Endothelial cell of umbilical vein (primary cell): ENCODE data around the gene ZFYVE26. TPM values are rescaled to one million over a fixed set of nuclear protein-coding genes. Genes with fewer than 3 reads are reported as not detected.

ENCODE experiments used
- BruUV-seq: library from RNA; stranded (reverse); fragments of 400-500 nt; replicated peaks from 2 replicates; lab custom pipeline; 2021; lab: Mats Ljungman, UMichigan
- CTCF ChIA-PET: fragments of 300-600, 350-600 bp; sonication (Branson Sonifier 250); formaldehyde crosslinking; loops from one replicate; lab custom pipeline; 2021; ENCODE audit warnings: antibody characterized with exemption, inconsistent platforms; lab: Charles Lee
- POLR2A ChIA-PET: fragments of 300-600, 350-600 bp; sonication (Branson Sonifier 250); formaldehyde crosslinking; loops from one replicate; lab custom pipeline; 2021; ENCODE audit warnings: antibody characterized with exemption, inconsistent platforms; lab: Charles Lee
- DNase-seq: peaks from one replicate; pipeline ENCODE4 v3.0.0-alpha.2; 2011; ENCODE audit warnings: low read depth, low spot score
- FAIRE-seq: peaks from 2 replicates; lab custom pipeline; 2011; peaks lifted over from hg19 to GRCh38; lab: Jason Lieb, UNC
- H2AFZ ChIP-seq: 2 replicates; pipeline ENCODE4 v1.6.0; 2012; ENCODE audit warnings: low read depth, low read length, control low read depth, inconsistent platforms
- H3K27ac ChIP-seq: 2 replicates; pipeline ENCODE4 v1.5.1; 2011; ENCODE audit warnings: low read depth, mild to moderate bottlenecking, control low read depth, low read length, moderate library complexity; ENCODE audit not compliant: insufficient read depth
- H3K27me3 ChIP-seq, 2 experiments: 2 replicates each; pipeline versions ENCODE4 v1.6.0 to v1.6.1; 2011; ENCODE audit warnings: low read length in 2 of 2, mixed read lengths in 1 of 2; ENCODE audit not compliant: control insufficient read depth in 2 of 2, insufficient read depth in 2 of 2
- H3K36me3 ChIP-seq, 2 experiments: 2 replicates in 1 of 2; 3 replicates in 1 of 2; pipeline ENCODE4 v1.5.1; 2011; ENCODE audit warnings: low read length in 2 of 2, mild to moderate bottlenecking in 1 of 2, moderate library complexity in 1 of 2; ENCODE audit not compliant: control insufficient read depth in 2 of 2, insufficient read depth in 2 of 2; ENCODE audit errors: extremely low read depth in 1 of 2
- H3K4me1 ChIP-seq: 3 replicates; pipeline ENCODE4 v1.5.1; 2011; ENCODE audit warnings: mild to moderate bottlenecking, low read length; ENCODE audit not compliant: control insufficient read depth, insufficient read depth; ENCODE audit errors: extremely low read depth
- H3K4me2 ChIP-seq: 2 replicates; pipeline ENCODE4 v1.6.1; 2011; ENCODE audit warnings: low read length, control low read depth, mixed read lengths; ENCODE audit not compliant: insufficient read depth
- H3K4me3 ChIP-seq, 3 experiments: fragments of 200-600 bp in 1 of 3; sonication (generic), shearing (Covaris generic) in 1 of 3; replicated peaks in 1 of 3; 2 replicates each; pipeline ENCODE4 v1.5.1; 2011 to 2016; ENCODE audit warnings: control low read depth in 3 of 3, low read length in 3 of 3, mild to moderate bottlenecking in 2 of 3, inconsistent platforms in 1 of 3, low read depth in 1 of 3, moderate library complexity in 1 of 3; ENCODE audit not compliant: insufficient read depth in 1 of 3
- H3K79me2 ChIP-seq: 2 replicates; pipeline ENCODE4 v1.6.0; 2012; ENCODE audit warnings: low read length, inconsistent platforms; ENCODE audit not compliant: control insufficient read depth, insufficient read depth
- H3K9ac ChIP-seq: replicated peaks from 2 replicates; pipeline ENCODE3; 2011; ENCODE audit warnings: low read length, control low read depth; ENCODE audit not compliant: insufficient read depth; ENCODE audit errors: extremely low read depth
- H3K9me1 ChIP-seq: replicated peaks from 3 replicates; pipeline ENCODE4 v1.6.0; 2011; ENCODE audit warnings: mild to moderate bottlenecking, low read length; ENCODE audit not compliant: control insufficient read depth, insufficient read depth; ENCODE audit errors: extremely low read depth
- H3K9me3 ChIP-seq: replicated peaks from 2 replicates; pipeline ENCODE4 v1.5.1; 2012; ENCODE audit warnings: low read length, inconsistent platforms; ENCODE audit not compliant: control insufficient read depth, insufficient read depth
- H4K20me1 ChIP-seq: replicated peaks from 2 replicates; pipeline ENCODE3; 2011; ENCODE audit warnings: mild to moderate bottlenecking, low read length; ENCODE audit not compliant: control insufficient read depth, insufficient read depth; ENCODE audit errors: extremely low read depth
- EZH2 ChIP-seq: IDR thresholded peaks from 2 replicates; pipeline ENCODE4 v1.6.1; 2012; ENCODE audit warnings: borderline replicate concordance, low read depth, mild to moderate bottlenecking, moderate library complexity, low read length, inconsistent platforms; ENCODE audit not compliant: severe bottlenecking
- FOS ChIP-seq: IDR thresholded peaks from 2 replicates; pipeline ENCODE4 v1.6.1; 2011; ENCODE audit warnings: mild to moderate bottlenecking, low read length, moderate library complexity, borderline replicate concordance; ENCODE audit not compliant: insufficient read depth
- GATA2 ChIP-seq: IDR thresholded peaks from 2 replicates; pipeline ENCODE4 v1.7.0; 2011; ENCODE audit warnings: low read depth, mild to moderate bottlenecking, moderate library complexity, mixed read lengths, low read length; ENCODE audit not compliant: insufficient read length, insufficient read depth
- JUN ChIP-seq: IDR thresholded peaks from 2 replicates; pipeline ENCODE4 v1.6.1; 2011; ENCODE audit warnings: borderline replicate concordance, low read depth; ENCODE audit not compliant: insufficient read length, insufficient read depth
- MYC ChIP-seq: IDR thresholded peaks from one replicate; pipeline ENCODE4 v1.6.1; 2011; ENCODE audit warnings: mild to moderate bottlenecking, low read depth, low read length
- POLR2A ChIP-seq: IDR thresholded peaks from 2 replicates; pipeline ENCODE4 v1.6.1; 2012; ENCODE audit warnings: low read depth, mild to moderate bottlenecking, control low read depth, low read length
- POLR2AphosphoS5 ChIP-seq: IDR thresholded peaks from 2 replicates; pipeline ENCODE4 v1.6.1; 2012; ENCODE audit warnings: low read depth, mild to moderate bottlenecking, control low read depth, low read length, moderate library complexity; ENCODE audit not compliant: insufficient read depth
- dilution Hi-C: fragments of 300-500 bp; cut with MboI; formaldehyde crosslinking; loops from one replicate; pipeline ENCODE4 v1.15.0; 2019; ENCODE audit warnings: low sequenced_read_pairs; ENCODE audit not compliant: extremely low pct_ligation_motif_present
- intact Hi-C: fragments of 100-400 bp; cut with micrococcal nuclease; formaldehyde crosslinking; loops from one replicate; pipeline ENCODE4 v1.10.0; 2022
- polyA plus RNA-seq, 4 experiments: library from polyadenylated mRNA; depleted of rRNA in 3 of 4; stranded (reverse) in 3 of 4; unstranded in 1 of 4; fragments of >200 nt; gene quantifications; 2 replicates each; pipeline versions ENCODE4 v1.2.1 to v1.2.3, GENCODE V29; 2011 to 2012; ENCODE audit warnings: missing spikeins in 1 of 4
- total RNA-seq: library from RNA; stranded (reverse); gene quantifications from 2 replicates; pipeline ENCODE4 v1.2.3, GENCODE V29; 2021
- TF ChIP-seq, protein P1 (sequence below), 2 donors: IDR thresholded peaks; 1 replicate in 1 of 2; 2 replicates in 1 of 2; pipeline ENCODE4 v1.5.1; 2011; ENCODE audit warnings: low read length in 2 of 2, mild to moderate bottlenecking in 2 of 2, moderate library complexity in 2 of 2, control low read depth in 1 of 2, inconsistent platforms in 1 of 2, low read depth in 1 of 2; ENCODE audit not compliant: insufficient read depth in 1 of 2; ENCODE audit errors: extremely low read depth in 1 of 2
- TF ChIP-seq, protein P2 (sequence below): IDR thresholded peaks from 2 replicates; pipeline ENCODE4 v1.6.1; 2011; ENCODE audit not compliant: insufficient read depth, insufficient read length

The ZFYVE26 gene
- total and polyA plus RNA-seq, 2 donors (not counting 3 experiments of a cell fraction or from before 2014, with no cell fraction given): 15.3 to 26.3 TPM

DNA sequence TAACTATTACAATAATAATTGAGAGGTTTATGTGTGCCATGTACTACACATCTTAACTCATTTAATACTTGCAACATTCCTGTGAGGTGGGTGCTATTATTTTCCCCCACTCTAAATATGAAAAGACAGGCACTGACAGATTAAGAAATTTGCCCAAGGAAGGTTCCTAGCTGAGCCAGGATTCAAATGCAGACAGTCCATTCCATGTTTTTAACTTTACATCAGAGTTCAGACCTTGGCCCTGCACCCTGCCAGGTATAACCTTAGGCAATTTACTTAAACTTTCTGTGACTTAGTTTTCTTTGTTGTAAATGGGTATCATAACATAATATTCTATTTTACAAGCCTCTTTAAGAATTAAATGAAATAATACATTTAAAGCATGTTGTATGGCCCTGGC, 88.1 kb downstream of the ZFYVE26 start:
- Histone ChIP-seq H3K36me3 (no peaks in the 10 kb centered on the region), H2AFZ (no peak overlapping the region), H3K4me2 (no peak overlapping the region), H3K79me2 (no peaks in the 10 kb centered on the region), H3K27me3 (peaks cover 31 to 34% of the 10 kb centered on the region in 2 experiments), H3K4me3 (no peak overlapping the region), H3K9me1 (no peaks in the 10 kb centered on the region), H3K9ac (no peak overlapping the region), H3K27ac (no peak overlapping the region), H3K9me3 (no peaks in the 10 kb centered on the region), H3K4me1 (no peaks in the 10 kb centered on the region), H4K20me1 (no peaks in the 10 kb centered on the region)
- TF ChIP-seq POLR2AphosphoS5 (no peak), FOS (no peak), POLR2A (no peak), JUN (no peak), EZH2 (no peak), GATA2 (no peak), MYC (no peak)
- TF ChIP-seq, protein P1, sequence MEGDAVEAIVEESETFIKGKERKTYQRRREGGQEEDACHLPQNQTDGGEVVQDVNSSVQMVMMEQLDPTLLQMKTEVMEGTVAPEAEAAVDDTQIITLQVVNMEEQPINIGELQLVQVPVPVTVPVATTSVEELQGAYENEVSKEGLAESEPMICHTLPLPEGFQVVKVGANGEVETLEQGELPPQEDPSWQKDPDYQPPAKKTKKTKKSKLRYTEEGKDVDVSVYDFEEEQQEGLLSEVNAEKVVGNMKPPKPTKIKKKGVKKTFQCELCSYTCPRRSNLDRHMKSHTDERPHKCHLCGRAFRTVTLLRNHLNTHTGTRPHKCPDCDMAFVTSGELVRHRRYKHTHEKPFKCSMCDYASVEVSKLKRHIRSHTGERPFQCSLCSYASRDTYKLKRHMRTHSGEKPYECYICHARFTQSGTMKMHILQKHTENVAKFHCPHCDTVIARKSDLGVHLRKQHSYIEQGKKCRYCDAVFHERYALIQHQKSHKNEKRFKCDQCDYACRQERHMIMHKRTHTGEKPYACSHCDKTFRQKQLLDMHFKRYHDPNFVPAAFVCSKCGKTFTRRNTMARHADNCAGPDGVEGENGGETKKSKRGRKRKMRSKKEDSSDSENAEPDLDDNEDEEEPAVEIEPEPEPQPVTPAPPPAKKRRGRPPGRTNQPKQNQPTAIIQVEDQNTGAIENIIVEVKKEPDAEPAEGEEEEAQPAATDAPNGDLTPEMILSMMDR (IDR thresholded peaks at IDR 0.05; ENCODE audit: extremely low read depth in 1 of 2, insufficient read depth in 1 of 2, low read depth in 1 of 2, low read length in 2 of 2): no peak
- TF ChIP-seq, protein P2, sequence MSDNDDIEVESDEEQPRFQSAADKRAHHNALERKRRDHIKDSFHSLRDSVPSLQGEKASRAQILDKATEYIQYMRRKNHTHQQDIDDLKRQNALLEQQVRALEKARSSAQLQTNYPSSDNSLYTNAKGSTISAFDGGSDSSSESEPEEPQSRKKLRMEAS: no peak
- CTCF ChIA-PET: interaction anchor here (1.9 kb wide), 1 partner anchor 24 kb away, joined by 8 read pairs; no protein-coding TSS in a partner anchor
- FAIRE-seq (no peak), DNase-seq (no peak)
- dilution Hi-C loops (no loop called here), intact Hi-C loops (no loop called here)
- POLR2A ChIA-PET: no interaction called here
- no TSS peak for BruUV-seq
